D721Med (cell line): Measurements from ENCODE around the gene SIRPA.

ENCODE experiments used
- DNase-seq: peaks from one replicate; pipeline ENCODE4 v3.0.0; 2011; ENCODE audit warnings: low spot score; ENCODE audit not compliant: insufficient read length
- FAIRE-seq: peaks from 2 replicates; lab custom pipeline; 2011; peaks lifted over from hg19 to GRCh38; lab: Jason Lieb, UNC
- CTCF ChIP-seq: IDR thresholded peaks from 2 replicates; pipeline ENCODE4 v1.5.1; 2012; ENCODE audit warnings: mild to moderate bottlenecking, control low read depth; ENCODE audit not compliant: insufficient read depth; ENCODE audit errors: missing control alignments

Gene SIRPA

GRCh38 chr20:1935696-1936366, 40.6 kb downstream of the SIRPA start:
- no peak for DNase-seq
- no peak for FAIRE-seq
- no peak for TF ChIP-seq CTCF

- DNase-seq (no peak), FAIRE-seq (no peak)
- no peak for TF ChIP-seq CTCF
These were observed 42.2 kb downstream of the SIRPA start for GRCh38 chr20:1937316-1937976.

- no peak for TF ChIP-seq CTCF
- no peak for FAIRE-seq
- no peak for DNase-seq
These were observed 43.5 kb downstream of the SIRPA start for GRCh38 chr20:1938464-1939269.

- TF ChIP-seq CTCF = no peak
- no peak for DNase-seq
- FAIRE-seq = no peak
These were observed 44.0 kb downstream of the SIRPA start for GRCh38 chr20:1939270-1939595.

GRCh38 chr20:1940581-1940980, 45.4 kb downstream of the SIRPA start:
- no peak for DNase-seq
- no peak for TF ChIP-seq CTCF
- FAIRE-seq = no peak

- FAIRE-seq (no peak), DNase-seq (no peak)
- no peak for TF ChIP-seq CTCF
These were observed 46.0 kb downstream of the SIRPA start for GRCh38 chr20:1941226-1941625.

GRCh38 chr20:1942061-1942460, 46.9 kb downstream of the SIRPA start:
- FAIRE-seq = no peak
- no peak for DNase-seq
- TF ChIP-seq CTCF = no peak
